ENCODE data around the gene CD163.

GRCh38 chr12:7486512-7486911 lies 17.1 kb downstream of the CD163 start:
- TF ChIP-seq SP1 (IDR thresholded peaks at IDR 0.05) (no peak), FOXK2 (IDR thresholded peaks at IDR 0.05) (no peak)

Measured in HEK293T (cell line).